HEK293T (cell line): ENCODE data around the gene RNU7-1.

Experiments
- CTCF ChIA-PET: fragments of 350-600 bp; formaldehyde crosslinking; extraction: SDS; loops from one replicate; lab custom pipeline; 2021; ENCODE audit warnings: antibody characterized with exemption, inconsistent platforms; lab: Yijun Ruan, JAX
- POLR2A ChIA-PET: fragments of 350-600 bp; formaldehyde crosslinking; extraction: SDS; loops from one replicate; lab custom pipeline; 2020; ENCODE audit warnings: antibody characterized with exemption, inconsistent platforms; lab: Yijun Ruan, JAX
- DNase-seq: peaks from one replicate; pipeline ENCODE4 v3.0.0; 2012; ENCODE audit warnings: mixed read lengths; ENCODE audit errors: extremely low spot score
- ARNT ChIP-seq: fragments of 450-650 bp; IDR thresholded peaks from 2 replicates; pipeline ENCODE4 v1.6.1; 2017; ENCODE audit warnings: mild to moderate bottlenecking
- BHLHE40 ChIP-seq: fragments of 450-650 bp; IDR thresholded peaks from 2 replicates; pipeline ENCODE4 v1.6.1; 2016; ENCODE audit warnings: mild to moderate bottlenecking, moderate library complexity, borderline replicate concordance
- CTBP1 ChIP-seq: fragments of 450-650 bp; IDR thresholded peaks from 2 replicates; pipeline ENCODE4 v1.6.1; 2016; ENCODE audit warnings: borderline replicate concordance
- ELF4 ChIP-seq: fragments of 450-650 bp; IDR thresholded peaks from 2 replicates; pipeline ENCODE4 v1.6.1; 2017; ENCODE audit warnings: antibody characterized with exemption
- FOXA1 ChIP-seq: fragments of 450-650 bp; IDR thresholded peaks from 2 replicates; pipeline ENCODE4 v1.6.1; 2016; ENCODE audit warnings: mild to moderate bottlenecking
- FOXK2 ChIP-seq: fragments of 450-650 bp; IDR thresholded peaks from 2 replicates; pipeline ENCODE4 v1.6.1; 2016; ENCODE audit warnings: mild to moderate bottlenecking
- FOXM1 ChIP-seq: fragments of 450-650 bp; IDR thresholded peaks from 2 replicates; pipeline ENCODE4 v1.6.1; 2017; ENCODE audit warnings: mild to moderate bottlenecking, borderline replicate concordance
- HDGF ChIP-seq: fragments of 450-650 bp; IDR thresholded peaks from 2 replicates; pipeline ENCODE4 v1.6.1; 2017; ENCODE audit warnings: antibody characterized with exemption, borderline replicate concordance
- L3MBTL2 ChIP-seq: fragments of 450-650 bp; conservative IDR thresholded peaks from 2 replicates; pipeline ENCODE4 v1.6.1; 2016; ENCODE audit warnings: mild to moderate bottlenecking
- LEF1 ChIP-seq: fragments of 450-650 bp; IDR thresholded peaks from 2 replicates; pipeline ENCODE4 v1.6.1; 2017; ENCODE audit warnings: mild to moderate bottlenecking, borderline replicate concordance
- NFRKB ChIP-seq: fragments of 450-650 bp; IDR thresholded peaks from 2 replicates; pipeline ENCODE4 v1.6.1; 2016; ENCODE audit warnings: mild to moderate bottlenecking, moderate library complexity
- PKNOX1 ChIP-seq: fragments of 450-650 bp; IDR thresholded peaks from 2 replicates; pipeline ENCODE4 v1.6.1; 2016
- SP1 ChIP-seq: fragments of 450-650 bp; IDR thresholded peaks from 2 replicates; pipeline ENCODE4 v1.6.1; 2017
- SUZ12 ChIP-seq: fragments of 450-650 bp; IDR thresholded peaks from 2 replicates; pipeline ENCODE4 v1.6.1; 2016; ENCODE audit warnings: mild to moderate bottlenecking
- TARDBP ChIP-seq: fragments of 450-650 bp; IDR thresholded peaks from 2 replicates; pipeline ENCODE4 v1.6.1; 2016
- ZNF384 ChIP-seq: fragments of 450-650 bp; IDR thresholded peaks from 2 replicates; pipeline ENCODE4 v1.6.1; 2016

Gene RNU7-1

GRCh38 chr12:6914947-6915788 is 28.4 kb upstream of the RNU7-1 start:
- POLR2A ChIA-PET: interaction anchor here (1.0 to 4.1 kb wide), 7 partner anchors 10 to 53 kb away, joined by 3 to 33 read pairs (median 12); partner anchors contain the start of genes ATN1, C12orf57, LRRC23 and RNU7-1
- CTCF ChIA-PET: interaction anchor here (0.9 to 1.2 kb wide), 2 partner anchors 43 to 46 kb away, joined by 3 to 4 read pairs; no protein-coding TSS in a partner anchor
- TF ChIP-seq L3MBTL2 (0 out of 2 replicates have a peak, but pooled peaks have one; percentile 6), ELF4 (no peak)
- no peak for DNase-seq

- TF ChIP-seq L3MBTL2: no peak
- TF ChIP-seq PKNOX1: no peak
- TF ChIP-seq NFRKB: no peak
- no peak for TF ChIP-seq BHLHE40
- no peak for TF ChIP-seq ARNT
- no peak for TF ChIP-seq ELF4
- no peak for TF ChIP-seq FOXA1
- TF ChIP-seq SUZ12: no peak
- no peak for TF ChIP-seq FOXK2
- TF ChIP-seq HDGF: no peak
- TF ChIP-seq CTBP1: no peak
- TF ChIP-seq FOXM1: no peak
- no peak for TF ChIP-seq LEF1
- no peak for TF ChIP-seq ZNF384
- ChIA-PET CTCF (interaction anchor here (1.2 kb wide), 1 partner anchor 47 kb away, joined by 4 read pairs; no protein-coding TSS in a partner anchor), POLR2A (interaction anchor here (1.1 to 4.1 kb wide), 6 partner anchors 10 to 52 kb away, joined by 3 to 33 read pairs (median 10); partner anchors contain the start of genes ATN1, C12orf57, LRRC23 and RNU7-1)
- DNase-seq: no peak
Observed at GRCh38 chr12:6915789-6916285, 27.8 kb upstream of the RNU7-1 start.

- ChIA-PET CTCF (interaction anchor here (1.3 kb wide), 1 partner anchor 9 kb away, joined by 3 read pairs; no protein-coding TSS in a partner anchor), POLR2A (interaction anchor here (1.3 to 4.1 kb wide), 6 partner anchors 10 to 47 kb away, joined by 3 to 33 read pairs (median 7); partner anchors contain the start of genes ATN1, C12orf57, RNU7-1 and SPSB2)
- no peak for DNase-seq
- no peak for TF ChIP-seq FOXM1
- TF ChIP-seq ARNT: no peak
- no peak for TF ChIP-seq ELF4
- TF ChIP-seq NFRKB: no peak
- no peak for TF ChIP-seq FOXA1
- no peak for TF ChIP-seq PKNOX1
- TF ChIP-seq LEF1: no peak
- TF ChIP-seq BHLHE40: no peak
- TF ChIP-seq SP1: no peak
- TF ChIP-seq L3MBTL2: no peak
- no peak for TF ChIP-seq SUZ12
- no peak for TF ChIP-seq TARDBP
- no peak for TF ChIP-seq FOXK2
- TF ChIP-seq CTBP1: no peak
- TF ChIP-seq HDGF: no peak
- no peak for TF ChIP-seq ZNF384
Observed at GRCh38 chr12:6916426-6917200, 27.0 kb upstream of the RNU7-1 start.

GRCh38 chr12:6917491-6918231 is 26.0 kb upstream of the RNU7-1 start:
- ChIA-PET POLR2A (interaction anchor here (1.3 to 4.1 kb wide), 4 partner anchors 9 to 48 kb away, joined by 3 to 33 read pairs (median 6); partner anchors contain the start of genes ATN1, C12orf57 and RNU7-1), CTCF (interaction anchor here (1.3 kb wide), 1 partner anchor 8 kb away, joined by 3 read pairs; no protein-coding TSS in a partner anchor)

More at GRCh38 chr12:6917491-6918231, 26.0 kb upstream of the RNU7-1 start:
- DNase-seq: no peak
- no peak for TF ChIP-seq ZNF384
- no peak for TF ChIP-seq L3MBTL2
- TF ChIP-seq CTBP1: no peak
- TF ChIP-seq FOXK2: no peak
- TF ChIP-seq LEF1: no peak
- TF ChIP-seq ARNT: no peak
- TF ChIP-seq FOXM1: no peak
- TF ChIP-seq NFRKB: no peak
- no peak for TF ChIP-seq PKNOX1
- no peak for TF ChIP-seq ELF4
- TF ChIP-seq FOXA1: no peak
